HEK293T (cell line): Measurements from ENCODE around the gene ATP11A.

Experiments
- ARNT ChIP-seq: fragments of 450-650 bp; IDR thresholded peaks from 2 replicates; pipeline ENCODE4 v1.6.1; 2017; ENCODE audit warnings: mild to moderate bottlenecking
- BHLHE40 ChIP-seq: fragments of 450-650 bp; IDR thresholded peaks from 2 replicates; pipeline ENCODE4 v1.6.1; 2016; ENCODE audit warnings: mild to moderate bottlenecking, moderate library complexity, borderline replicate concordance
- CTBP1 ChIP-seq: fragments of 450-650 bp; IDR thresholded peaks from 2 replicates; pipeline ENCODE4 v1.6.1; 2016; ENCODE audit warnings: borderline replicate concordance
- ELF4 ChIP-seq: fragments of 450-650 bp; IDR thresholded peaks from 2 replicates; pipeline ENCODE4 v1.6.1; 2017; ENCODE audit warnings: antibody characterized with exemption
- FOXK2 ChIP-seq: fragments of 450-650 bp; IDR thresholded peaks from 2 replicates; pipeline ENCODE4 v1.6.1; 2016; ENCODE audit warnings: mild to moderate bottlenecking
- FOXM1 ChIP-seq: fragments of 450-650 bp; IDR thresholded peaks from 2 replicates; pipeline ENCODE4 v1.6.1; 2017; ENCODE audit warnings: mild to moderate bottlenecking, borderline replicate concordance
- HDGF ChIP-seq: fragments of 450-650 bp; IDR thresholded peaks from 2 replicates; pipeline ENCODE4 v1.6.1; 2017; ENCODE audit warnings: antibody characterized with exemption, borderline replicate concordance
- L3MBTL2 ChIP-seq: fragments of 450-650 bp; conservative IDR thresholded peaks from 2 replicates; pipeline ENCODE4 v1.6.1; 2016; ENCODE audit warnings: mild to moderate bottlenecking
- LEF1 ChIP-seq: fragments of 450-650 bp; IDR thresholded peaks from 2 replicates; pipeline ENCODE4 v1.6.1; 2017; ENCODE audit warnings: mild to moderate bottlenecking, borderline replicate concordance
- NFRKB ChIP-seq: fragments of 450-650 bp; IDR thresholded peaks from 2 replicates; pipeline ENCODE4 v1.6.1; 2016; ENCODE audit warnings: mild to moderate bottlenecking, moderate library complexity
- PKNOX1 ChIP-seq: fragments of 450-650 bp; IDR thresholded peaks from 2 replicates; pipeline ENCODE4 v1.6.1; 2016
- SP1 ChIP-seq: fragments of 450-650 bp; IDR thresholded peaks from 2 replicates; pipeline ENCODE4 v1.6.1; 2017
- SUZ12 ChIP-seq: fragments of 450-650 bp; IDR thresholded peaks from 2 replicates; pipeline ENCODE4 v1.6.1; 2016; ENCODE audit warnings: mild to moderate bottlenecking
- TARDBP ChIP-seq: fragments of 450-650 bp; IDR thresholded peaks from 2 replicates; pipeline ENCODE4 v1.6.1; 2016

- TF ChIP-seq SP1 (no peak), NFRKB (no peak), ELF4 (no peak), LEF1 (no peak), FOXK2 (no peak), HDGF (no peak), CTBP1 (no peak), SUZ12 (no peak), BHLHE40 (no peak), ARNT (no peak), TARDBP (no peak), PKNOX1 (no peak), FOXM1 (no peak), L3MBTL2 (no peak)
Measured at GRCh38 chr13:112836940-112837339, 147.1 kb downstream of the ATP11A start.
